ENCODE results near the gene FBN2.

- TF ChIP-seq CTCF (IDR thresholded peaks at IDR 0.05) (no peak), POLR2A (IDR thresholded peaks at IDR 0.05; ENCODE audit: low read depth) (no peak)
These were observed 49.2 kb upstream of the FBN2 start for GRCh38 chr5:128587275-128587674.

All from esophagus muscularis mucosa (tissue), 3 donors.